ENCODE data around the gene SLC4A4.

SLC4A4 gene

DNA sequence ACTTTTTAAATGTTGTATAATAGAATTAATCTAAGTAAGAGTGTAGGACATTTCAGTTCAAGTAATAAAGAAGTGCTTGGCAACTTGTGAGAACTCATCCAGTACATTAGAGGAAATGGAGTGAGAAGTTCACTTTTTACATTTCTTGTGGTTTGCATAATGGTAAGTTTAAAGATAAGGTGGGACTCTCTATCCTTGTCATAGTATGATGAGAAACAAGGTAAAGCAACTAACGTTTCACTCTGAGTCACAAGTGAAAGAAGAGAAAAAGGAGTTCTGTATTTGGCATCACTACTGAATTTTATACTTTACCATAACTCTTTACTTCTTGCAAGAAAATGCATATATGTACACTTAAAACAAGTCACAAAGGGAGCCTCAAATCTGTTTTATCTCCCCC lies 219.4 kb downstream of the SLC4A4 start:
- TF ChIP-seq, protein P1, sequence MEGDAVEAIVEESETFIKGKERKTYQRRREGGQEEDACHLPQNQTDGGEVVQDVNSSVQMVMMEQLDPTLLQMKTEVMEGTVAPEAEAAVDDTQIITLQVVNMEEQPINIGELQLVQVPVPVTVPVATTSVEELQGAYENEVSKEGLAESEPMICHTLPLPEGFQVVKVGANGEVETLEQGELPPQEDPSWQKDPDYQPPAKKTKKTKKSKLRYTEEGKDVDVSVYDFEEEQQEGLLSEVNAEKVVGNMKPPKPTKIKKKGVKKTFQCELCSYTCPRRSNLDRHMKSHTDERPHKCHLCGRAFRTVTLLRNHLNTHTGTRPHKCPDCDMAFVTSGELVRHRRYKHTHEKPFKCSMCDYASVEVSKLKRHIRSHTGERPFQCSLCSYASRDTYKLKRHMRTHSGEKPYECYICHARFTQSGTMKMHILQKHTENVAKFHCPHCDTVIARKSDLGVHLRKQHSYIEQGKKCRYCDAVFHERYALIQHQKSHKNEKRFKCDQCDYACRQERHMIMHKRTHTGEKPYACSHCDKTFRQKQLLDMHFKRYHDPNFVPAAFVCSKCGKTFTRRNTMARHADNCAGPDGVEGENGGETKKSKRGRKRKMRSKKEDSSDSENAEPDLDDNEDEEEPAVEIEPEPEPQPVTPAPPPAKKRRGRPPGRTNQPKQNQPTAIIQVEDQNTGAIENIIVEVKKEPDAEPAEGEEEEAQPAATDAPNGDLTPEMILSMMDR (IDR thresholded peaks at IDR 0.05), result no peak
- H3K4me3 ChIP-seq, result no peak overlapping the region

DNA sequence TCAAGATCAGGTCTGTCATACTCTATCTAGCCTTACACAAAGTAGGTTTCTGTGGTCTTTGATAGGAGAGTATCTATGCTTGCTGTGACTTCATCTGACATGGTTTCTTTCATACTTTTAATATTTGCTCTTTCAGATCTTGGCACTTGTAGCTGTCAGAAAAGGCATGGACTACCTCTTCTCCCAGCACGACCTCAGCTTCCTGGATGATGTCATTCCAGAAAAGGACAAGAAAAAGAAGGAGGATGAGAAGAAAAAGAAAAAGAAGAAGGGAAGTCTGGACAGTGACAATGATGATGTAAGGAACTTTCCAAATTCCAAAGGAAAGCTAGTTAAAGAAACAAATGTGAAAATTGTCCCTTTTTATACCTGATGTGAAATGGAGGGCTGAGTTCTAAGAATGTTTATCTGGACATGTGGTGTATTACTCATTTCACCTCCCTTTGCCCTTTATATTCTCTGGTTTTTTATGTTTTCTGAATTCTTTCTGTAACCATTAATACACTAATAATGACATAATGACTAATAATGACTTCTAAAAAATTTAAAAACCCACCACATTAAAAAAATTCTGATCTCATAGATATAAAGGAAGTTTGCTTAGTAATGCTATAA lies 221.2 kb downstream of the SLC4A4 start:
- Histone ChIP-seq H3K27ac (no peak overlapping the region), H3K4me3 (no peak overlapping the region)
- DNase-seq (ENCODE audit: low spot score), result no peak
- TF ChIP-seq, protein P1 (IDR thresholded peaks at IDR 0.05), result no peak

More for the DNA sequence above, 219.4 kb downstream of the SLC4A4 start:
- H3K27ac ChIP-seq, result no peak overlapping the region
- DNase-seq (ENCODE audit: low spot score), result no peak

DNA sequence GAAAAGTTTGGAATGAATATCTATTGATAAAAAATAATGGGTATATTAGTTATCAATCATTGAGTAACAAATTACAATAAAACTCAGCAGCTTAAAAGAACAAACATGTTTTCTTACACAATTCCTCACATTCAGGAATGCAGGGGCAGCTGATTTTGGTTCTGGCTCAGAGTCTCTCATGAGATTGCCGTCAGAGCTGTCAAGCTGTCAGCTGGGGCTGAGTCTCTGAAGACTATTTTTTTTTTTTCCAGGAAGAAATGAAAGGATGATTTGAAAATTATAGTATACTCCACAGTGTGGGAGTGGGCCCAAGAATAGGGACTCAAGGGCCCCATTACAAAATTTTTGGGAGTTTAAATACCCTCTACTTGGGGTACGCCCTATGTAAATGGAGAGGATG lies 226.0 kb downstream of the SLC4A4 start:
- H3K27ac ChIP-seq, result no peak overlapping the region
- TF ChIP-seq, protein P1 (IDR thresholded peaks at IDR 0.05), result no peak
- no peak for DNase-seq (ENCODE audit: low spot score)
- no peak overlapping the region for H3K4me3 ChIP-seq

DNA sequence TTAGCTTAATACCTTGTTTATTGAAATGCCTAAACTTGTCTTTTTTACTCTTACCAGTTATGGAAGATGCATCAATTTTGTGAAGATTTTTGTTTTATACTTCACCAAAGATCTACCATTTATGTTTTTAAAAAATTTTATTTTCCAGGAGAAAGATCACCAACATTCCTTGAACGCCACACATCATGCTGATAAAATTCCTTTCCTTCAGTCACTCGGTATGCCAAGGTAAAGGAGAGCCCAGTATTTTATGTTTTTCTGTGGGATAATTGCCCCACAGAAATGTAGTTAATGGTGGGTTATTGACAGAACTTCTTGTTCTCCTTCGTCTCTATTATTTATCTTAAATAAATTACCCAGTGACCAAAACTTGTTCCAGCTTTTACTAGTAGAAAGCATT lies 228.0 kb downstream of the SLC4A4 start:
- Histone ChIP-seq H3K4me3 (no peak overlapping the region), H3K27ac (no peak overlapping the region)
- no peak for DNase-seq (ENCODE audit: low spot score)
- TF ChIP-seq, protein P1 (IDR thresholded peaks at IDR 0.05), result no peak

DNA sequence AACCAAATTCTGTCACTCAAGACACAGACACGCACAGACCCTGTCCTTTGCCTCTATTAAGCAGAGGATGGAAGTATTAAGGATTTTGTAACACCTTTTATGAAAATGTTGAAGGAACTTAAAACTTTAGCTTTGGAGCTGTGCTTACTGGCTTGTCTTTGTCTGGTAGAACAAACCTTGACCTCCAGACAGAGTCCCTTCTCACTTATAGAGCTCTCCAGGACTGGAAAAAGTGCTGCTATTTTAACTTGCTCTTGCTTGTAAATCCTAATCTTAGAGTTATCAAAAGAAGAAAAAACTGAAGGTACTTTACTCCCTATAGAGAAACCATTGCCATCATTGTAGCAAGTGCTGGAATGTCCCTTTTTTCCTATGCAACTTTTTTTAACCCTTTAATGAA lies 229.3 kb downstream of the SLC4A4 start:
- DNase-seq (ENCODE audit: low spot score), result no peak
- no peak overlapping the region for H3K27ac ChIP-seq
- no peak overlapping the region for H3K4me3 ChIP-seq
- TF ChIP-seq, protein P1 (IDR thresholded peaks at IDR 0.05), result no peak

DNA sequence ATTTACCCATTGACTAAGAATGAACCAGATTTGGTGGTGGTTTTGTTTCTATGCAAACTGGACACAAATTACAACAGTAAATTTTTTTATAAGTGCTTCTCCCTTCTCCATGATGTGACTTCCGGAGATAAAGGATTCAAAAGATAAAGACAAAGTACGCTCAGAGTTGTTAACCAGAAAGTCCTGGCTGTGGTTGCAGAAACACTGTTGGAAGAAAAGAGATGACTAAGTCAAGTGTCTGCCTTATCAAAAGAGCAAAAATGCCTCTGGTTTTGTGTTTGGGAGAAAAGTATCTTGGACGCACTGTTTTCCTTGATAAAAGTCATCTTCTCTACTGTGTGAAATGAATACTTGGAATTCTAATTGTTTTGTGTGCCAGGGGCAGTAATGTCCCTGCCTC lies 231.7 kb downstream of the SLC4A4 start:
- DNase-seq (ENCODE audit: low spot score), result no peak
- no peak overlapping the region for H3K27ac ChIP-seq
- H3K4me3 ChIP-seq, result no peak overlapping the region
- TF ChIP-seq, protein P1 (IDR thresholded peaks at IDR 0.05), result no peak

DNA sequence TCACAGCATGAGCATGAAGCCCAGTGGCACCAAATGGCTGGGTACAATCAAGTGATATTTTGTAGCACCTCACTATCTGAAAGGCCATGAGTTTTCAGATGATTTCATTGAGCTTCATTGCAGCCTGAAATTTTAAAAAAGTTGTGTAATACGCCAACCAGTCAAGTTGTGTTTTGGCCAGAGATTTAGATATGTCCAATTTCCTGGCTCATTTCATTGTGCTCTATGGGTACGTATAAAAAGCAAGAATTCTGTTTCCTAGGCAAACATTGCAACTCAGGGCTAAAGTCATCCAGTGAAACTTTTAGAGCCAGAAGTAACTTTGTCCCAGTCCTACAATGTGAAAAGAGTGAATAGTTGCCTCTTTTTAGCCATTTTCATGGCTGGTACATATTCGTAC lies 232.5 kb downstream of the SLC4A4 start:
- H3K4me3 ChIP-seq, result no peak overlapping the region
- H3K27ac ChIP-seq, result no peak overlapping the region
- DNase-seq (ENCODE audit: low spot score), result no peak
- TF ChIP-seq, protein P1 (IDR thresholded peaks at IDR 0.05), result no peak

Data from coronary artery (tissue), 2 donors.